Mucosa of stomach (tissue), 1 donor: ENCODE results near the gene FXYD6.

Experiments
- H3K27me3 ChIP-seq: one replicate; pipeline ENCODE4 v1.7.0; 2013; ENCODE audit warnings: mild to moderate bottlenecking, low read length; ENCODE audit not compliant: control insufficient read depth, insufficient read depth
- H3K36me3 ChIP-seq: one replicate; pipeline ENCODE4 v1.7.0; 2013; ENCODE audit warnings: low read length; ENCODE audit not compliant: control insufficient read depth, insufficient read depth
- H3K4me1 ChIP-seq: one replicate; pipeline ENCODE4 v1.7.0; 2013; ENCODE audit warnings: mild to moderate bottlenecking, low read length; ENCODE audit not compliant: control insufficient read depth, insufficient read depth
- H3K4me3 ChIP-seq: one replicate; pipeline ENCODE4 v1.7.0; 2013; ENCODE audit warnings: low read length
- H3K9ac ChIP-seq: one replicate; pipeline ENCODE4 v1.7.0; 2013; ENCODE audit warnings: mild to moderate bottlenecking, low read length, moderate library complexity
- H3K9me3 ChIP-seq: one replicate; pipeline ENCODE4 v1.7.0; 2013; ENCODE audit warnings: mild to moderate bottlenecking, low read length, moderate library complexity; ENCODE audit not compliant: control insufficient read depth
- donor health status: Pancreatic carcinoma.

Gene FXYD6

GRCh38 chr11:117879516-117880480, 3.3 kb upstream of the FXYD6 start:
- H3K27me3 ChIP-seq = peaks cover 67% of the 10 kb centered on the region
- H3K9ac ChIP-seq = no peak overlapping the region
- no peak overlapping the region for H3K4me3 ChIP-seq
- H3K9me3 ChIP-seq = no peaks in the 10 kb centered on the region
- H3K4me1 ChIP-seq = peaks cover 8% of the 10 kb centered on the region
- no peaks in the 10 kb centered on the region for H3K36me3 ChIP-seq

- Histone ChIP-seq H3K4me1 (peaks cover 8% of the 10 kb centered on the region), H3K9ac (no peak overlapping the region), H3K9me3 (no peaks in the 10 kb centered on the region), H3K27me3 (peaks cover 74% of the 10 kb centered on the region), H3K36me3 (no peaks in the 10 kb centered on the region), H3K4me3 (no peak overlapping the region)
These were observed 2.5 kb upstream of the FXYD6 start for GRCh38 chr11:117878939-117879475.

- Histone ChIP-seq H3K4me1 (peaks cover 8% of the 10 kb centered on the region), H3K9ac (no peak overlapping the region), H3K27me3 (peaks cover 80% of the 10 kb centered on the region), H3K9me3 (no peaks in the 10 kb centered on the region), H3K36me3 (no peaks in the 10 kb centered on the region), H3K4me3 (no peak overlapping the region)
These were observed 2.0 kb upstream of the FXYD6 start for GRCh38 chr11:117878314-117878938.

- Histone ChIP-seq H3K4me3 (no peak overlapping the region), H3K9me3 (no peaks in the 10 kb centered on the region), H3K36me3 (no peaks in the 10 kb centered on the region), H3K4me1 (peaks cover 8% of the 10 kb centered on the region), H3K9ac (peak overlapping the region; percentile 17), H3K27me3 (peaks cover 86% of the 10 kb centered on the region)
These were observed 794 bp upstream of the FXYD6 start for GRCh38 chr11:117877120-117877784.

GRCh38 chr11:117876059-117876340, 458 bp downstream of the FXYD6 start:
- Histone ChIP-seq H3K36me3 (no peaks in the 10 kb centered on the region), H3K4me3 (no peak overlapping the region), H3K27me3 (peaks cover 86% of the 10 kb centered on the region), H3K9ac (peak overlapping the region; percentile 48), H3K9me3 (no peaks in the 10 kb centered on the region), H3K4me1 (peaks cover 8% of the 10 kb centered on the region)

GRCh38 chr11:117875382-117876058, 938 bp downstream of the FXYD6 start:
- Histone ChIP-seq H3K36me3 (no peaks in the 10 kb centered on the region), H3K4me1 (peaks cover 8% of the 10 kb centered on the region), H3K9me3 (no peaks in the 10 kb centered on the region), H3K4me3 (no peak overlapping the region), H3K27me3 (peaks cover 81% of the 10 kb centered on the region), H3K9ac (peak overlapping the region; percentile 48)

- Histone ChIP-seq H3K4me1 (peaks cover 8% of the 10 kb centered on the region), H3K36me3 (no peaks in the 10 kb centered on the region), H3K27me3 (peaks cover 76% of the 10 kb centered on the region), H3K9me3 (no peaks in the 10 kb centered on the region), H3K9ac (no peak overlapping the region), H3K4me3 (no peak overlapping the region)
These were observed 1.5 kb downstream of the FXYD6 start for GRCh38 chr11:117874910-117875381.

- no peak overlapping the region for H3K4me3 ChIP-seq
- H3K27me3 ChIP-seq = peaks cover 70% of the 10 kb centered on the region
- H3K9ac ChIP-seq = no peak overlapping the region
- no peaks in the 10 kb centered on the region for H3K36me3 ChIP-seq
- H3K4me1 ChIP-seq = peaks cover 8% of the 10 kb centered on the region
- no peaks in the 10 kb centered on the region for H3K9me3 ChIP-seq
These were observed 2.1 kb downstream of the FXYD6 start for GRCh38 chr11:117874253-117874909.

- Histone ChIP-seq H3K36me3 (no peaks in the 10 kb centered on the region), H3K9me3 (no peaks in the 10 kb centered on the region), H3K9ac (no peak overlapping the region), H3K4me1 (peaks cover 8% of the 10 kb centered on the region), H3K4me3 (no peak overlapping the region), H3K27me3 (peaks cover 64% of the 10 kb centered on the region)
These were observed 2.7 kb downstream of the FXYD6 start for GRCh38 chr11:117873828-117874125.

GRCh38 chr11:117872975-117873827, 3.3 kb downstream of the FXYD6 start:
- Histone ChIP-seq H3K36me3 (no peaks in the 10 kb centered on the region), H3K4me1 (peaks cover 8% of the 10 kb centered on the region), H3K27me3 (peaks cover 59% of the 10 kb centered on the region), H3K9me3 (no peaks in the 10 kb centered on the region), H3K9ac (no peak overlapping the region), H3K4me3 (no peak overlapping the region)
